Raji (cell line): Measurements from ENCODE around the gene PRSS58.

Experiments used
- POLR2A ChIP-seq: IDR thresholded peaks from 2 replicates; pipeline ENCODE4 v1.6.1; 2011; ENCODE audit warnings: low read depth, low read length, control low read depth; ENCODE audit not compliant: insufficient read depth

The PRSS58 gene, protein sequence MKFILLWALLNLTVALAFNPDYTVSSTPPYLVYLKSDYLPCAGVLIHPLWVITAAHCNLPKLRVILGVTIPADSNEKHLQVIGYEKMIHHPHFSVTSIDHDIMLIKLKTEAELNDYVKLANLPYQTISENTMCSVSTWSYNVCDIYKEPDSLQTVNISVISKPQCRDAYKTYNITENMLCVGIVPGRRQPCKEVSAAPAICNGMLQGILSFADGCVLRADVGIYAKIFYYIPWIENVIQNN

DNA sequence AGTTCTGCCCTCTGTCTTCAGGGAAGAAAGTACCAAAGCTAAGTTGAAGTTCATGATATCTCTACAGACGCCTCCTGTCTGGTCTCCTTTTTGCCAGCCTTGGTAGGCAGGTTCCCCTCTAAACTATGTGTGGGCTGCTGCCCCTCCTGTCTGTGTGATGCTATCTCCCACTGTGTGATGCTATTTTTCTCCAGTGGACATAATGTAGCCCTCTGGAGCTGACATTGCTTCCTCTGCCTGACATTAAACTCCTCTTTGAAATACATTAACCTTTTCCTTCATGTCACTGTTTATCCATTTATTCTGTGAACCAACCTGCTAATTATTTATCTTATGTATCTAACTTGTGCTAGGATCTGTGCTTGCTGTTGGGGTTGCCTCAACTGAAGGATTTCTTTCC, at the start of gene PRSS58:
TSS of gene PRSS58 (minus strand) at position 101 of the 400 bp plus-strand sequence. CDS start 351 bp downstream, outside the sequence.
- TF ChIP-seq POLR2A = no peak

DNA sequence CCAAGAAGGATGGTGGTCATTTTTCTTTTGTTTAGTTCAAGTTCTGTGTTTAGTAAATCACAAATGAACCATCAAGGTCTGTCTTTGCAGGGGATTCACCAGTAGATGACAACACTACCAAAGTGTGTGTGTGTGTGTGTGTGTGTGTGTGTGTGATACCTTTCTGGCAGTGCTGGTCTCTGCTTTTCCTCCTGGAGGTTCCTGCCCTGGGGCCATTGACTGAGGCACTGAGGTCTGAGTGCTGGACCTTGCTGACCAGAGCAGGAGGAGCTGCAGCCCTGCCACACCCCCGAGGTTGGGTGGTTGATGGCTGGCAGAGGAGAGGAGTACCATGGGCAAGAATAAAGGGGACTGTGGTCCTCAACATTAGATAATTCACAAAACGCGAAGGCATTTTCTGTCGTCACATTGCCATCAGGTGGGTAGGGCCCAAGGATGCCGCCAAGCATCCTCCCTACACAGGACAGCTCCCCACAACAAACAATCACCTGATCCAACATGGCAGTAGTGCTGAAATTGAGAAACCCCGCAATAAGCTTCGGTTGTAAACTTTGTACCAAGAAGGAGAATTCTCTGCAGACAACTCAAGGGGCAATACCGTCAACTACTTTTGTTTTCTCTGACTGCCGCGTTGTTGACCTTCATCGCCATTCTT, 49.5 kb upstream of the PRSS58 start:
- no peak for TF ChIP-seq POLR2A

GRCh38 chr7:142303650-142304049, 45.8 kb upstream of the PRSS58 start:
- TF ChIP-seq POLR2A = no peak

DNA sequence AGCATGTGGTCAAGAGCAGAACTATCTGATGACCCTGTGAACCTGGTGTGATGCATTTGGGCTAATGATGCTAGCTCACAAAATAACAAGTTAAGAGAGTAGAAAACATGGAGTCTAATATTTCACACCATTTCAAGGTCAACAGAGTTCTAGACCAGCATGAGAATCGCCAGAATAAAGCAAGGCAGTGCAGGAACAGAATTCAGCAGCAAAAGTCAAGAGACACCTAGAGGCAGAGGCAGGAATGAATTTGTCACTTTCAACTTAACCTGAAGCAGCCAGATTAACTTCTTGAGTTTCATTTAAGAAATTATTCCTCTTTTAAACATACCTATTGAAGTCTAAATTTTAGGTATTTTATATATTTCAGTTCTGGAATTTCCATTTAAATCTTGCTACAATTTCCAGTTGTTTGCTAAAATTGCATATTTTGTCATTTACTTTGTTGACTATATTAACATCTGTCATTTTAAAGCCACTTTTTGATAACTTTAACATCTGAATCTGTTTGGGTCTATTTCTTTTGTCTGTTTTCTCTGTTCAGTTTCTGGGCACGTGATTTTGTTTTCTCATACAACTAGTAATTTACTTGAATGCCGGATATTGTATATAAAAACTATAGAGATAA, 44.2 kb upstream of the PRSS58 start:
- TF ChIP-seq POLR2A = no peak

- no peak for TF ChIP-seq POLR2A
Observed at GRCh38 chr7:142301299-142301698, 43.4 kb upstream of the PRSS58 start.

DNA sequence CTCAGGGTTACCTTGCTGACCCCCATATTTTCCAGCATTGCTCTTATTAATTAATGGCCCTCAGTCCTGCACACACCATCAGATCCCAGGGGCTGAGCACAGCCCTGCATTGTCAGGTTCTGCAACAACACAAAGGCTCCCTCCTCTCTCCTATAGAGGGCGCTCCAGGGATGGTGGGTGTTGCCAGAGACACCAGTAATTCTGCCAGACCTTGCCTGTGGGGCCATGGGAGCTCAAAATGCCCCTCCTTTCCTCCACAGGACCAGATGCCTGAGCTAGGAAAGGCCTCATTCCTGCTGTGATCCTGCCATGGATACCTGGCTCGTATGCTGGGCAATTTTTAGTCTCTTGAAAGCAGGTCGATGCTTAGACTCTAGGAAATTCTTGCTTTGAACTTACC, 42.8 kb upstream of the PRSS58 start:
- TF ChIP-seq POLR2A = no peak

GRCh38 chr7:142299237-142299781, 41.5 kb upstream of the PRSS58 start:
- TF ChIP-seq POLR2A = no peak

GRCh38 chr7:142298627-142299026, 40.8 kb upstream of the PRSS58 start:
- TF ChIP-seq POLR2A = no peak

- no peak for TF ChIP-seq POLR2A
Observed at GRCh38 chr7:142298009-142298408, 40.2 kb upstream of the PRSS58 start.

- TF ChIP-seq POLR2A = no peak
Observed at GRCh38 chr7:142280263-142280662, 22.4 kb upstream of the PRSS58 start.

GRCh38 chr7:142279601-142280000, 21.7 kb upstream of the PRSS58 start:
- TF ChIP-seq POLR2A = no peak

DNA sequence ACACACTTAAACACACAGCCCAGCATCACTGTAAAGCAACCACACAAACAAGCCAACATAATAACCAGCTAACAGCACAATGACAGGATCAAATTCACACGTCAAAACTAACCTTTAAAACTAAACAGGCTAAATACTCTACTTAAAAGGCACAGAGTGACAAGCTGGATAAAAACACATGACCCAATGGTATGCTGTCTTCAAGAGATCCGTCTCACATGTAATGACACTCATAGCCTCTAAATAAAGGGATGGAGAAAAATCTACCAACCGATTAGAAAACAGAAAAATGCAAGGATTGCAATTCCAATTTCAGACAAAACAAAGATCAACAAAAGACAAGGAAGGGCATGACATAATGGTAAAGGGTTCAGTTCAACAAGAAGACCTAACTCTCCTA, 17.2 kb upstream of the PRSS58 start:
- TF ChIP-seq POLR2A = no peak

DNA sequence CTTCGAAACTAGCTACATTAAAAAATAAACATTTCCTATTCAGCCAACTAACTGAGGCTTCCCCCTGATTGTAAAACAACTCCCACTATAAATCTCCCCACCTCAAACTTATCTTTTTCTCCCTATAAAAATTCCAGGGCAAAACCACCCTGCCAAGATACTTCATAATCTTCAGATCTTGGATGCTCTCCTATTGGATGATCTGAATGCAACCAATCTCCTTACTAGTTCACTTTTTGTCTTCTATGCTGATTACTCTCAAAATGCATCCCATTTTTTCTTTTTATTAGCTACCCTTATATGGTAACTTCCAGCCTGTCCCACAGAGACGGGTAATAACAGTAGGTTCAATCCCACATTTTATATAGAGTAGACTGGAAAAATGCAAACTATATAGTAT, 15.0 kb upstream of the PRSS58 start:
- TF ChIP-seq POLR2A = no peak

- TF ChIP-seq POLR2A = no peak
Observed at GRCh38 chr7:142263598-142264380, 5.9 kb upstream of the PRSS58 start.

DNA sequence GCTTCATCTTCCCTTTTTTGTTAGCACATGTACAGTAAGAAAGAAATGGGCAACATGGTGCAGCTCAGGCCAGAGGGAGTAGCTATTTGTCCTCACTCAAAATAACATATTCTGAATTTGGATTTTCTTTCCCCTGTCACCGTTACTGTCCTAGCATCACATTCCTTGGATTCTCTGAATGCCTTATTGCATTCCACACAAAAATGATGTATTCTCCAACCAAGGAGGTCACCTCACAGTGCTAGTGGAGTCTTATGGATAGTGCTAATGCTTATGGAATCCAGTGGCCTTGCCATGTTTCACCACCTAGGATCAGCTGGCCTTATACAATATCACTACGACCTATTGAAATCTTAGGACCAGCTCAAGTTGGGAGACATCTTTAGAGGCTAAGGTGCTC, 7.2 kb downstream of the PRSS58 start:
- TF ChIP-seq POLR2A = no peak
